ENCODE measurements around the gene LAMTOR1.
"Not testable (repeated sequence)": the region's sequence is repeated elsewhere in the genome, so short reads cannot be mapped to it uniquely, and the experiment has no call there.

Gene LAMTOR1

DNA sequence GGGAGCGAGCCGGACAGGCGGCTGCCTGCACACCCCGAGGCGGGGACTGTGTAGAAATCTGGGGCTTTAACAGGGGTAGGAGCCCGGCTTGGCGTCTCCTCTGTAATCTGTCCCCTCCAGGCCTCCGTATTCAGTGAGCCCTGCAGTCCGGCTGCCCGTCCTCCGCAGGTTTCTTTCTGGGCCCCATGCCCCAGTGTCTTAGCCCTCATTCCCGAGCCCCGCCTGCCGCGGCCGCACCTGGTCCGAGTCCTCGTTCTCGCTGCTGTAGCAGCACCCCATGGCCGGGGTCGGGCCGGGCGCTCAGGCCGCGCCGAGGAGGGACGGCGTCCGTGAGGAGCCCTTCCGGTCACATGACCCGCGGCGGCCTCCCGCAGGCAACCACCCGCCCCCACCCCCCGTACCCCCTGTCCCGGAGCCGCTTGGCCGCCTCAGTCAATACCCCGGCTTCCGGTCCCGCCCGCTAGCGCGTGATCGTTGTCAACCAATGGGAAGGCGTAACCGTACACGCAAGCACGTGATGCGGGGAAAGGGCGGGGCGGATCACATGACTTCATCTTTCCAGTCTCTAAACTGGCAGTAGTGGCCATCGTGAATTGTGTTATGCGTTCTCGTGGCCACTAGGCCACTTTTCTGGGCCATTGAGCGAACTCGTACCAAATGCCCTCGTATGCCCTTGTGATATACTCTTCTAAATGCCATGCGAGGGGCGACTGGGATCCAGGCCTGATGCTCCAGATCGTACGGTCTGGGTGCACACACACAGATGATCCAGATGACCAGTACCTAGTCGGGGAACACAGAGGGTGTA is at the start of gene LAMTOR1:
TSS of gene LAMTOR1 (minus strand) at position 352 of the 808 bp plus-strand sequence. CDS start at position 279, 73 bp downstream.
- DNase-seq (ENCODE audit: low read depth), result peak; percentile 98

DNA sequence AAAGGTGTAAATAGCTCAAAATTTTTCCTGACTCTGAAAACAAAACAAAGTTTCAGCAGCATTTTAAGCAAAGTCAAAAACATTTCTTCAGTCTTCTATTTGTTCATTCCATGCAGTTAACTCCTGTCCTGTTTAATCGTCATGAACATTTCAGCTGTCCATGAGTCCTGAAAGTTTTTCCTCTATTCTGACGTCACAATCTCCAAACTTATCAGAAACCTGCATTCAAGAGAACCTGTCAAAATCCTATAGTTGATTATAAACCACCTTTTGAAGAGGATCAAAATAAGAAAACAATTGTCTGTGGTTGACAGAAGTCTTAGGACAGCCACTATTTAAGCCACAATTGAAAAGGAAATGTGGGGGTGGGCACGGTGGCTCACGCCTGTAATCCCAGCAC is 47.8 kb upstream of the LAMTOR1 start:
- no peak for DNase-seq (ENCODE audit: low read depth)

DNA sequence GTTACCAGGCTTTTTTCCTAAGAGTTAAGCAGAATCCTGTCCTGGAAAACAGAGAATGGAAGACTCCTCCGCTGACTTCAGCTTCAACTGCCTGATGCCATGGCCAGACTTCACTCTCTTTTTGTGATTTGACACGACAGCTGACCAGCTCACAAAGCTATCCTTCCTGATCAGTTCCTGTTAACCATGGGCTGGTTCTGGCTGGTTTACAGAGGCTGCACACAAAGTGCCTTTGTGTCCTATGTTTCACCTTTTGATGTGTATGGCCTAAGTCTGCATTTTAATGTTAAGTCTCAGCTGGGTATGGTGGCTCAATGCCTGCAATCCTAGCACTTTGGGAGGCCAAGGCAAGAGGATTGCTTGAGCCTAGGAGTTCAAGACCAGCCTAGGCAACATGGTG is 43.5 kb upstream of the LAMTOR1 start:
- DNase-seq (ENCODE audit: low read depth), result no peak

DNA sequence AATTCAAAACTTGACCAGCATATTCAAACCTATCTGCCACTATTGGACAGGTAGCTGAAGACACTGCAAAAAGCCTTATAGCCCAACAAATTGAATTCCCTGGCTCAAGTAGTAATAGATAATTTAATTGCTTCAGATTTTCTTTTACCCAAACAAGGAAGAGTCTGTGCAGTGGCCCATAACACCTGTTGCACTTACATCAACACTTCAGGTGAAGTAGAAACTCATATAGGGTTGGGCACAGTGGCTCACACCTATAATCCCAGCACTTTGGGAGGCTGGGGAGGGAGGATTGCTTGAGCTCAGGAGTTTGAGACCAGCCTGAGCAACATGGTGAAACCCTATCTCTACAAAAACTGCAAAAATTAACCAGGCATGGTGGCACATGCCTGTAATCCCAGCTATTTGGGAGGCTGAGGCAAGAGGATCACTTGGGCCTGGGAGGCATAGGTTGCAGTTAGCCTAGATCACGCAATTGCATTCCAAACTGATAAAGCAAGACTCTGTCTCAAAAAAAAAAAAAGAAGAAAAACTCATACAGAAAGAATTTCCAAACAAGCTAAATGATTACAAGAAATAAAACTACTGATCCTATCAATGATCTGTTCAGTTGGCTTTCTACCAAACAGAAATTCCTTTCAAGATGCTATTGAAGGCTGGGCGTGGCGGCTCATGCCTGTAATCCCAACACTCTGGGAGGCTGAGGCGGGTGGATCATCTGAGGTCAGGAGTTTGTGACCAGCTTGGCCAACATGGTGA is 41.9 kb upstream of the LAMTOR1 start:
- DNase-seq (ENCODE audit: low read depth), result peak; percentile 16

DNA sequence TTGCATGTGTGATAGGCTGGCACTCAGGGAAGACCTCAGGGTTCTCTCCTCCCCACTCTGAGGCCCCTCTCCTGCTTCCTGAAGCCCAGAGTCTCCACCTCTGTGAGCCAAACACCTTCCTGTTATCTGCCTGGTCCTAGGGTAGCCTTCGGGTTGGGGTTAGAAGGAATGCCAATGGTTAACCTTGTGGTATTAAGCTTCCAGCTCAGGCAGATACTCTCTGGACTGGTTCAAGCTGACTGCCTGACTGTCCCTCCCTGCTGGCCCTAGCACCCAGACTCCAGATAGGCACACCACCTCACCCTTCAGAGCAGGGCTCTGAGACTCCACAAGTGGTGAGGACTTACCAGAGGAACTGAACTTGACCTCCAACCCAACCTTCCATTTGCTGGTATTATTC is 39.4 kb upstream of the LAMTOR1 start:
- DNase-seq (ENCODE audit: low read depth), result not testable (repeated sequence)

DNA sequence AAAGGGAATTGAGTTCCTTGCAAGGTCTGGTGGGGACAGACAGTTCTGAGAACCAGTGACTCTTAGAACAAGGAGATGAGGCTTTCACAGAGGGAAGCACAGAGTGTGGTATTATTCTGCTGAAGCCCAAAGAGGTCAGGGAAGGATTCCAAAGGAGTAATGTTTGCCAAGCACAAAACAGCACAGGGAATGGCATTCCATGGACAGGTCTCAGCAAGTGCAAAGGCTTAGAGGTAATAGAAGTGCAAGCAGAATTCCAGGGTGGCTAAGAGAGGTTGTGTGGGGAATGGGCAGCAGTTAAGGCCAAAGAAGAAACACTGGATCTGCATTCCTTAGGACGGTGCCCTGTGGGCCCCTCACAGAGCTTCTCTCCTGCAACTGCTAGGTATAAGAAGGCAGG is 39.0 kb upstream of the LAMTOR1 start:
- DNase-seq (ENCODE audit: low read depth), result peak; percentile 11

DNA sequence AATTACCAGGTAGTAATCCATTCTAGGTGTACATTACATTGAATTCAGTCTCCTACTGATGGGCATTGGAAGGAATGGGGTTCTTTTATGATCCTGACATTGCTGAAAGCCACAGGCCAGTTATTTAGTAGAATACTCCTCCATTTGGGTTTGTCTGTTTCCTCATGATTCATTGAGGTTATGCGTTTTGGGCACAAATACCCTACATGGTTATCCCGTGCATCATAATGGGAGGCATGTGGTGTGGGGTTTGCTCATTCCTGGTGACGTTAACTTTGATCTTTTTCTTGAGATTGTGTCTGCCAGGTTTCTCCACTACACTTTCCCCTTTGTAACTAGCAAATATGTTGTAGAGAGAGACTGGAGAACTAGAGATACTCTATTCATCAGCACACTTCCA is 38.0 kb upstream of the LAMTOR1 start:
- DNase-seq (ENCODE audit: low read depth), result peak; percentile 86

DNA sequence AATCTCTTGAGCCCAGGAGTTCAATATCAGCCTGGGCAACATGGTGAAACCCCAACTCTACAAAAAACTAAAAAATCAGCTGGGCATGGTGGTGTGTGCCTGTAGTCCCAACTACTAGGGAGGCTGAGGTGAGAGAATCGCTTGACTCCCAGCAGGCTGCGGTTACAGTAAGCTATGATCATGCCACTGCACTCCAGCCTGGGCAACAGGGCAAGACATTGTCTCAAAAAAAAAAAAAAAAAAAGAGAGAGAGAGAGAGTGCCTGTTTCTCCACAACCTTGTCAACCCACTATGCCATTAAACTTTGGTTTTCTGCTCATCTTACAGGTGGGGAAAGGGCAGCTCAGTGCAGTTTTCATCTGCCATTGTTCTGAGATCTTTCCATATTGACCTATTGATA is 37.6 kb upstream of the LAMTOR1 start:
- no peak for DNase-seq (ENCODE audit: low read depth)

DNA sequence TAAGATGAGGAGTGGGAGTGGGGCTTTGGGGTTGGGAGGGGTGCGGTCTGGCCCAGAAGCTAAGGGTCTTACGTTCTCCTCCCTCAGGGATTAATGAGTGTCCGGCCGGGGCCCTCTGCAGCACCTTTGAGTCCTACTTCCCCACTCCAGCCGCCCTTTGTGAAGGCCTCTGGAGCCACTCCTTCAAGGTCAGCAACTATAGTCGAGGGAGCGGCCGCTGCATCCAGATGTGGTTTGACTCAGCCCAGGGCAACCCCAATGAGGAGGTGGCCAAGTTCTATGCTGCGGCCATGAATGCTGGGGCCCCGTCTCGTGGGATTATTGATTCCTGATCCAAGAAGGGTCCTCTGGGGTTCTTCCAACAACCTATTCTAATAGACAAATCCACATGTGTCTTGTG is 36.4 kb upstream of the LAMTOR1 start:
- no peak for DNase-seq (ENCODE audit: low read depth)

DNA sequence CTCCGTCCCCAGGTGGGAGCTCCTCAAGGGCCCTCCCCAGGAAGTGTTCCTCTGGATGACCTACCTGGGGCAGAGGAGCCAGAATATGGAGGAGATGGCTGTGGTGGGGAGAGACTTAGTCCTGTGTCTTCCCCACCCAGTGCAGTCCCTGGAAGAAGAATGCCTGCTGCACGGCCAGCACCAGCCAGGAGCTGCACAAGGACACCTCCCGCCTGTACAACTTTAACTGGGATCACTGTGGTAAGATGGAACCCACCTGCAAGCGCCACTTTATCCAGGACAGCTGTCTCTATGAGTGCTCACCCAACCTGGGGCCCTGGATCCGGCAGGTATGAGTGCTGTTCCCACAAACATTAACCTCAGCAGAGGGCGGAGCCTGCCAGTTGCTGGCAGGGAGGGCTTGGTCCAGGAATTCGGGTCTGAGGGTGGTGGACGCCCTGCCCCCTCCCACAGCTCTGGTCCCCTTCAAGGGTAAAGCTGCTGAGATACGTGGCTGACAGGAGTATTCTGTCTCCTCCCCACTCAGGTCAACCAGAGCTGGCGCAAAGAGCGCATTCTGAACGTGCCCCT is 35.8 kb upstream of the LAMTOR1 start:
- DNase-seq (ENCODE audit: low read depth), result no peak

DNA sequence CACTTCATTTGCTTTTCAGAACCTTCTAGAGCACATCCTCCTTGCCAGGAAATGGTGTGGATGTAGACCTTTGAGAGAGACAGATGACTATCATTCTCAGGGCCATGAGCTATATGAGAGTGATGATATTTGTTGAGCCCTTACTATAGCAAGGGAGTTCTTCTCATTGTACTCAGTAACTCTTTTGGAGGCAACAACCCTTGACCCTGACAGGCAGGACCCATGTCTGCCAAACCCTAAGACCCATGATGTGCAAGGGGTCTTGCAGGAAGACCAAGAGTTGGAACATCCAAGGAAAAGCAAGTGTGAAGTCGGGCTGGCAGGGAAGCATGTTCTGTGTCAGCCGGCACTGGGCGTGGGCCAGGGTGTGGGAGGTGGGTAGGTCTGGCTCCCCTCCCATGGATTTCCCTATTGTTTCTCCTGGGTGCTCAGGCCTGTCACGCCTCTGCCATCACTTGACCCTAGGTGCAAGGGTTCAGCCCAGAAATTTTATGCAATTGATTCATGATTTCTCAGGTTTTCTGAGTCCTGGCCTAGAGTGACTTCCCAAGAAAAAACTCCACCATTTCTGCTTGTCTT is 33.7 kb upstream of the LAMTOR1 start:
- no peak for DNase-seq (ENCODE audit: low read depth)

DNA sequence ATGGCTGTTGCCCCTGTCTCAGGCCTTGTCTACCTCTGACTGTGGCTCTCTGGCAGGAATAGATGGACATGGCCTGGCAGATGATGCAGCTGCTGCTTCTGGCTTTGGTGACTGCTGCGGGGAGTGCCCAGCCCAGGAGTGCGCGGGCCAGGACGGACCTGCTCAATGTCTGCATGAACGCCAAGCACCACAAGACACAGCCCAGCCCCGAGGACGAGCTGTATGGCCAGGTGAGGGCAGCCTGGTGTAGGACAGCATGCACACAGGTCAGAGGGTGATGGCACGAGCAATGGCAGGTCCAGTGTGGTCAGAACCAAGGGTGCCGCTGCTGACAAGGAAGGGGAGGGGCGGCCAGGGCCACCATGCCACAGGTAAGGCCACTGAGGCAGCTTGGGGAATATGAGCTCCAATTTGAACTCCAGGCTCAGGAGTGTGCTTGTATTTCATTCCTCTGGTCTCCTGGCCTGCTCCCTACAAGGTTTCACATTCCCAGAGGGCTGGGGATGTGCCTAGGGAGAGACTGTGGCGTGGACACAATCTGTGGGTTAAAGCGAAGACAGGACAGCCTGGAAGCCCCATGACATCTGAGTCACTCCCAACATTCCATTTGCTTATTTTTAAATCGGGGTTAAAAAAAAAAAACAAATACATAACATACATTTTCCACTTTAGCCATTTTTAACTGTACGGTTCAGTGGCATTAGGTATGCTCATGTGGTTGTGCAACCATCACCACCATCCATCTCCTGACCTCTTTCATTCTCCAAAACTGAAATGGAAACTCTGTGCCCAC is 33.0 kb upstream of the LAMTOR1 start:
- no peak for DNase-seq (ENCODE audit: low read depth)

DNA sequence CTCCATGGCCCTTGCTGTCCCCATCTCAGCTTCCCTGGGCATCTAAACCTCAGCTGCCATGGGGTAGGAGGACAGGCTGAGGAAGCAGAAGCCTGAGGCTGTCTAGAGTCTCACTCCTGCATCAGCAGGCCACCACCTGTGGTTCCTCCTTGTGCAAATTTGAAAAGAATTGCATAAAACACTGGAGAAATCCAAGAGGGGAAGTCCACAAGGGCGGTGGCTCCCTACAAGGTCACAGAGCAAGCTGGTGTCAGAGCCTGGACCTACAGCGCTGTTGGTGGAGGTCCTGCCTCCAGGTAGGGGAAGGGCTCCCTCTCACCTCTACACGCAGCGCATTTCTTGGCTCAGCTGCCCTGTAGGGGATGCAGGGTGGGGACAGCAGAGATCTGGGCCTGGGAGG is 32.4 kb upstream of the LAMTOR1 start, which contains the start of gene FOLR3:
TSS of gene FOLR3 (plus strand) at position 253 of the 400 bp plus-strand sequence. CDS start 228 bp downstream, outside the sequence.
- not testable (repeated sequence) for DNase-seq (ENCODE audit: low read depth)

DNA sequence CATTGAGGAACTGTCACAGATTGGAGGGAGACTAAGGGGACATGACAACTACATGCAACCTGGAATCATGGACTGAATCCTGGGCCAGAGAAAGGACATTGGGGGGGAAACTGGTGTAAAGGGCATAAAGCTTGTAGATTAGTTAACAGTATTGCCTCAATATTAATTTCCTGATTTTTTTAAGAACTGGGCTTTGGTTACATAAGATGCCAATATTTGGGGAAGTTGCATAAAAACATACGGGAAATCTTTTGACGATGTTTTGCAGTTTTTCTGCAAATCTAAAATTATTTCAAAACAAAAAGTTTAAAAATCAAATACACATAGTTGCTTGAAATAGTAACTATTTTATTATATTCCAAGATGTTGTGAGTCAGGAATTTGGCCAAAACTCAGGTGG is 29.5 kb upstream of the LAMTOR1 start:
- DNase-seq (ENCODE audit: low read depth), result no peak

DNA sequence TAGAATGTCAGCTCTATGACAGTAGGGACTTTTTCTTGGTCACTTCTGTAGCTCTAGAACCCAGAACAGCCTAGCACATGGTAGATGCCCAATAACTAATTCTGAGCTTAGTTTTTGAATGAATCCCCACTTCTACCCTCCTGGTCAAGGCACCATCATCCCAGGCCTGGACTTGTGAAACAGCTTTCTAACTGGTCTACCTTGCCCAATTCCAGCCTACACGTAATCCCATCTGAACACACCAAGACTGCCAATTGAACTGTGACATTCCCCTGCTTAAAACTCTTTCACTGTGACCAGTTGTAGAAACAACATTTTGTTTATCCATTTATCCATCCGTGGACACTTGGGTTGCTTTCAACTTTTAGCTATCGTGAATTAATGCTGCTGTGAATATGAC is 26.3 kb upstream of the LAMTOR1 start:
- no peak for DNase-seq (ENCODE audit: low read depth)

DNA sequence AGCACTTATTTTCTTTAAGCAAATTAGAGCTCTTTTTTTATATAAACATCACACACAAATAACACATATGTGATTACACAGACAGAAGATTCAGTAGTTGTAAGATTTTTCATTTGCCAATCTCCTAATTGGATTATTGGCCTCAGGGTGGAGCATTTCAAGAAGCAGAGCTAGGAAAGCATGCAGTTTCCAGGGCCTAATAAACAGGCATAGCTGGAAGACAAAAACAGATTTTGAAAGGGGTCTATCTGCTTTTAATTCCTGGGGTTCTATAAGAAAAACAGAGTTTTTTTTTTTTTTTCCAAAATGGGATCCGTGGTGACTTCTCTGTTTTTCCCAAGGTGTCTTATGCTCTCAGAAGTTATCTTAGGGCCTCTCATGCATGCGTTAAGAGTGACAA is 24.8 kb upstream of the LAMTOR1 start:
- DNase-seq (ENCODE audit: low read depth), result no peak

DNA sequence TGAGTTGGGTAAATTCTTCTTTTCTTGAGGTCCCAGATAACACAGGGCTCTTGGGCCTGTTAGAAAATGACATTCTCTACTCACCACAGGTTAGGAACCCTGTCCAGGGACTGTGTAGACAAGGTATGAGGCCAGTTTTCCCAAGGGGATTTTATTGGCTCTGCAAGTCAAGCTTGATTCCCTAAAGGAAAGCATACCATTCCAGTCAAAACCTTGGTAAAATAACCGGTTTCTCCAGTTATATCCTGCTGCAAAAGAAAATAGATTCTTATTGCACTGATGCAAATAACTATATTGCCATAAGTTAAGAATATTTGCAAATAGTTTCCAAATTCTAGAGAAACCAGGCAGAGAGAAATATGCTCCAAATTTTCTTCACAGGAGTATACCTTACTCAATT is 22.9 kb upstream of the LAMTOR1 start:
- no peak for DNase-seq (ENCODE audit: low read depth)

DNA sequence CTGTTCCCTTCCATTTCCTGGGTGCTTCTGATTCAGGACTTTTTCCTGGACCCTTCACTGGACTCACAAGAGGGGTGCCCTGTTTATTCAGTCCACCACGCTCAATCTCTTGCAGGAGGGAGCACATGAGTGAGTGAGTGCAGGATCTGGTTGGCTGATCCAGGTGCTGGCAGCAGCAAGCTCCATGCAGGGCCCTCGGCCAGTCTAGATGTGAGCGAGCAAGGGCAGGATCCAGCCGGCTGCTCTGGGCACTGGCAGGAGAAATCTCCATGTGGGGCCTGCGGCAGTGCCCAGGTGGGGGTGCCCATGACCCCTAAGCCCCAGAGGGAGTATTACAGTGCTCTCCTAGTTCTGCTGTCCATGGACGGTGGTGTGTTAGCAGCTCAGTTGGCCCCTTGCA is 20.9 kb upstream of the LAMTOR1 start:
- DNase-seq (ENCODE audit: low read depth), result no peak

DNA sequence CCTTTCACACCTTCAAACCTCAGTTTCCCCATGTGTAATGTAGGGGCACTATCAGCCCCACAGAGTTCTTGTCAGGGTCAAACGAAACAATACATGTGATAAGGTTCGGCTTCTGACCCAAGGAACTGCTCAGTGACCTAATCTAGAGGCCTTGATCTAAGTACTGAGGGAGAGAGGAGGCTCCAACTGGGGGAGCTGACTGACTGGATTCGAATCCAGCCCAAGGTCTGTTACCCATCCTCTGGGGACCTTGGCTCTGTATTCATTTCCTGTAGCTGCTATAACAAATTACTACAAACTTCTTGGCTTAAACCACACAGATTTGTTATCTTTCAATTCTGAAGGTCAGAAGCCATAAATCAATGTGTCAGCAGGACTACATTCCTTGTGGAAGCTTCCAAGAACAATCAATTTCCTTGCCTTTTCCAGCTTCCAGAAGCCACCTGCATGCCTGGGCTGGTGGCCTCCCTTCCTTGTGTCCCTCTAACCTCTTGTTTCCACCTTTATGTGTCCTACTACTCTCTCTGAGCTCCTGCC is 20.1 kb upstream of the LAMTOR1 start:
- no peak for DNase-seq (ENCODE audit: low read depth)

DNA sequence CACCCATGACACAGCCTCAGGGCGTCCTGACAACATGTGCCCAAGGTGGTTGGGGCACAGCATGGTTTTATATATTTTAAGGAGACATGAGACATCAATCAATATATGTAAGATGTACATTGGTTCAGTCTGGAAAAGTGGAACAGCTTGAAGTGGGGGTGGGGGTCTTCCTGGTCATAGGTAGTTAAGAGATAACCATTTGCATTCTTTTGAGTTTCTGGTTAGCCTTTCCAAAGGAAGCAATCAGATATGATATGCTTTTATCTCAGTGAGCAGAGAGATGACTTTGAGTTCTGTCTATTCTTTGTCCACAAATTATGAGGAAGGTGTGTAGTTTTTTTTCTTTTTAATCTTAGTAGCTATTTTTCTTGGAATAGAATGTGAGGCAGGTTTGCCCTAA is 19.5 kb upstream of the LAMTOR1 start:
- DNase-seq (ENCODE audit: low read depth), result no peak

DNA sequence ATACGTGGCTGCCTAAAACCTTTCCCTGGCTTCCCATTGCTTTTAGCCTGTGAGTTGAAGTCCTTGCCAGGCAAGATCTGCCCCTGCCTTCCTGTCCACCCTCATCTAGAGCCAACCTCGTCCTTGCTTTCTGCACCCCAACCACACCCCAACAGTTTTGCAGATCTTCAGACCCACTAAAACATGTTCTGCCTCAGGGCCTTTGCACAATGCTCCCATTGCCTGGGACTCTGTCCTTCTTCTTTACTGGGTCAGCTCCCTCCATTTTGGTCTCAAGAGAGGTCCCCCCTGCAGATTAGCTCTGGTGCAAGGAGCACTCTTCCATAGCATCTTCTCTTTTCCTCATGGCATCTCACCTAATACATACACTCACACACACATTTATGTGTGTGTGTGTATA is 17.8 kb upstream of the LAMTOR1 start:
- DNase-seq (ENCODE audit: low read depth), result no peak

DNA sequence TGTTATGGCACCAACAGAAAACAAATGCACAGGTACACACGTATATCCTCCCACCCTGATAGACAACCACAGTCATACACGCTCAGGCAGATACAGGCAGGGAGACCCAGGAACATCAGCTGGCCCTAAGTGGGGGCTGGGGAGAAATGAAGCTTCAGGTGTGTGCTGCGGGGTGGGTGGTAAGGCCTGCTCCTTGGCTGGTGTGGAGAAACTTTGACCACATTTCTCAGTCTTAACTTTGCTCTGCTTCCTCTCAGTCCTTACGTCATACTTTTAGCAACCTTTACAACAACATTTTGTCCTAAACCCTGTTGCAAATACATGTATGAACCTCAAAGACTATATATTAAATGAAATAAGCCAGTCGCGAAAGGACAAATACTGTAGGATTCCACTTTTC is 16.1 kb upstream of the LAMTOR1 start:
- DNase-seq (ENCODE audit: low read depth), result no peak
